ENCODE measurements around the gene SDHA. TPM values are rescaled to one million over a fixed set of nuclear protein-coding genes. Genes with fewer than 3 reads are reported as not detected.

Gene SDHA
- total and polyA plus RNA-seq, 10 of the 15 experiments (the other 5 are each of a cell fraction or from before 2014, with no cell fraction given), result 63.3 to 205 (median 104) TPM

DNA sequence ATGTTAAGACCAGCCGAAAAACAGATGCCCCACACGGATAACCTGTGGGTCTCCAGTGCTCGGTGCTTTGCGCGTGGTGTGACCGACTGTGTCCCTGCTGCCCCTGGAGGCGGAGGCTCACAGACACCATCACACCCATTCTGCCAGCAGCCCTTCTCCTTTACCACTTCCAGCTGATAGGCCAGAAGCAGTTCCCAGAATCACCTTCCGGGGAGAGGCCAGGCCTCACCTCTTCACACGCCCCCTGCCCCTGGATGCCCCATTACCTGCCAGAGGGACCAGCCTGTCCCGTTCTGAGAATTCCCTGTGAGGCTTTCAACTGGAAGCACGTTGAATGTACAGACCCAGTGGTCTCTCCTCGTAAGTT, 48.4 kb upstream of the SDHA start:
- no TSS peak for BruUV-seq (replicated peaks)
- H3K27ac ChIP-seq (ENCODE audit: control insufficient read depth, insufficient read depth), result no peak overlapping the region
- SMC1A ChIA-PET (ENCODE audit: uncharacterized antibody, unreplicated experiment), result no interaction called here
- no peaks in the 10 kb centered on the region for H4K20me1 ChIP-seq (ENCODE audit: control insufficient read depth, insufficient read depth)
- H3K27me3 ChIP-seq (replicated peaks in 1 of 2; ENCODE audit: control insufficient read depth in 2 of 2, insufficient read depth in 2 of 2, low read length in 1 of 2), result peaks cover 0 to 3% of the 10 kb centered on the region in 2 experiments; a peak in 2 of 4 replicates
- no peaks in the 10 kb centered on the region for H3K9me3 ChIP-seq (replicated peaks; ENCODE audit: control insufficient read depth, insufficient read depth, low read length)
- H3K79me2 ChIP-seq (ENCODE audit: control insufficient read depth, insufficient read depth, low read length), result no peaks in the 10 kb centered on the region
- no peaks in the 10 kb centered on the region for H3K36me3 ChIP-seq (ENCODE audit: control insufficient read depth in 2 of 2, insufficient read depth in 2 of 2, low read length in 1 of 2)
- H2AFZ ChIP-seq (ENCODE audit: control insufficient read depth, low read depth, low read length), result no peak overlapping the region
- no peak overlapping the region for H3K4me3 ChIP-seq
- ATAC-seq (no peak), DNase-seq (ENCODE audit: low read depth, low spot score) (no peak), FAIRE-seq (no peak)
- no peak overlapping the region for H3K9ac ChIP-seq (ENCODE audit: control insufficient read depth, insufficient read depth, low read length)
- RAD21 ChIA-PET (ENCODE audit: unreplicated experiment), result no interaction called here
- WGBS (ENCODE audit: insufficient coverage, insufficient replicate concordance, low lambda C conversion rate, missing lambda C conversion rate), result 46% methylated on average over 12 of the region's 12 CpGs
- H3K4me1 ChIP-seq (ENCODE audit: control insufficient read depth, insufficient read depth, low read length), result no peaks in the 10 kb centered on the region
- H3K4me2 ChIP-seq (ENCODE audit: control insufficient read depth, insufficient read depth), result no peak overlapping the region
- POLR2A ChIA-PET, result no interaction called here
- CTCF ChIA-PET, result no interaction called here
- TF ChIP-seq, protein P1, sequence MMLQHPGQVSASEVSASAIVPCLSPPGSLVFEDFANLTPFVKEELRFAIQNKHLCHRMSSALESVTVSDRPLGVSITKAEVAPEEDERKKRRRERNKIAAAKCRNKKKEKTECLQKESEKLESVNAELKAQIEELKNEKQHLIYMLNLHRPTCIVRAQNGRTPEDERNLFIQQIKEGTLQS (IDR thresholded peaks at IDR 0.05; ENCODE audit: borderline replicate concordance, extremely low read depth, low read depth, low read length), result no peak
- no peak for TF ChIP-seq CEBPB (IDR thresholded peaks at IDR 0.05; ENCODE audit: borderline replicate concordance in 1 of 2, low read depth in 2 of 2, low read length in 2 of 2)
- TF ChIP-seq, protein P2, sequence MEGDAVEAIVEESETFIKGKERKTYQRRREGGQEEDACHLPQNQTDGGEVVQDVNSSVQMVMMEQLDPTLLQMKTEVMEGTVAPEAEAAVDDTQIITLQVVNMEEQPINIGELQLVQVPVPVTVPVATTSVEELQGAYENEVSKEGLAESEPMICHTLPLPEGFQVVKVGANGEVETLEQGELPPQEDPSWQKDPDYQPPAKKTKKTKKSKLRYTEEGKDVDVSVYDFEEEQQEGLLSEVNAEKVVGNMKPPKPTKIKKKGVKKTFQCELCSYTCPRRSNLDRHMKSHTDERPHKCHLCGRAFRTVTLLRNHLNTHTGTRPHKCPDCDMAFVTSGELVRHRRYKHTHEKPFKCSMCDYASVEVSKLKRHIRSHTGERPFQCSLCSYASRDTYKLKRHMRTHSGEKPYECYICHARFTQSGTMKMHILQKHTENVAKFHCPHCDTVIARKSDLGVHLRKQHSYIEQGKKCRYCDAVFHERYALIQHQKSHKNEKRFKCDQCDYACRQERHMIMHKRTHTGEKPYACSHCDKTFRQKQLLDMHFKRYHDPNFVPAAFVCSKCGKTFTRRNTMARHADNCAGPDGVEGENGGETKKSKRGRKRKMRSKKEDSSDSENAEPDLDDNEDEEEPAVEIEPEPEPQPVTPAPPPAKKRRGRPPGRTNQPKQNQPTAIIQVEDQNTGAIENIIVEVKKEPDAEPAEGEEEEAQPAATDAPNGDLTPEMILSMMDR (IDR thresholded peaks at IDR 0.05 in 2 of 3, conservative IDR thresholded peaks at IDR 0.05 in 1 of 3; ENCODE audit: control insufficient read depth in 2 of 3, extremely low read depth in 1 of 3, insufficient read depth in 1 of 3, low read depth in 3 of 3, low read length in 3 of 3), result no peak
- TF ChIP-seq SMAD5 (IDR thresholded peaks at IDR 0.05; ENCODE audit: low read depth), result no peak
- TF ChIP-seq JUND (IDR thresholded peaks at IDR 0.05; ENCODE audit: low read depth, low read length), result no peak
- no peak for TF ChIP-seq POLR2AphosphoS2 (IDR thresholded peaks at IDR 0.05; ENCODE audit: low read depth, low read length)
- no peak for TF ChIP-seq NR2C2 (IDR thresholded peaks at IDR 0.05; ENCODE audit: borderline replicate concordance, control insufficient read depth, insufficient read length, low read depth)
- TF ChIP-seq, protein P3, sequence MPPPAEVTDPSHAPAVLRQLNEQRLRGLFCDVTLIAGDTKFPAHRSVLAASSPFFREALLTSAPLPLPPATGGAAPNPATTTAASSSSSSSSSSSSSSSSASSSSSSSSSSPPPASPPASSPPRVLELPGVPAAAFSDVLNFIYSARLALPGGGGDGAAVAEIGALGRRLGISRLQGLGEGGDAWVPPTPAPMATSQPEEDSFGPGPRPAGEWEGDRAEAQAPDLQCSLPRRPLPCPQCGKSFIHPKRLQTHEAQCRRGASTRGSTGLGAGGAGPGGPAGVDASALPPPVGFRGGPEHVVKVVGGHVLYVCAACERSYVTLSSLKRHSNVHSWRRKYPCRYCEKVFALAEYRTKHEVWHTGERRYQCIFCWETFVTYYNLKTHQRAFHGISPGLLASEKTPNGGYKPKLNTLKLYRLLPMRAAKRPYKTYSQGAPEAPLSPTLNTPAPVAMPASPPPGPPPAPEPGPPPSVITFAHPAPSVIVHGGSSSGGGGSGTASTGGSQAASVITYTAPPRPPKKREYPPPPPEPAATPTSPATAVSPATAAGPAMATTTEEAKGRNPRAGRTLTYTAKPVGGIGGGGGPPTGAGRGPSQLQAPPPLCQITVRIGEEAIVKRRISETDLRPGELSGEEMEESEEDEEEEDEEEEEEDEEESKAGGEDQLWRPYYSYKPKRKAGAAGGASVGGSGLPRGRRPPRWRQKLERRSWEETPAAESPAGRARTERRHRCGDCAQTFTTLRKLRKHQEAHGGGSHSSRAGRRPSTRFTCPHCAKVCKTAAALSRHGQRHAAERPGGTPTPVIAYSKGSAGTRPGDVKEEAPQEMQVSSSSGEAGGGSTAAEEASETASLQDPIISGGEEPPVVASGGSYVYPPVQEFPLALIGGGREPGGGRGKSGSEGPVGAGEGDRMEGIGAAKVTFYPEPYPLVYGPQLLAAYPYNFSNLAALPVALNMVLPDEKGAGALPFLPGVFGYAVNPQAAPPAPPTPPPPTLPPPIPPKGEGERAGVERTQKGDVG (CRISPR knock-in tag; IDR thresholded peaks at IDR 0.05), result no peak
- TF ChIP-seq, protein P4, sequence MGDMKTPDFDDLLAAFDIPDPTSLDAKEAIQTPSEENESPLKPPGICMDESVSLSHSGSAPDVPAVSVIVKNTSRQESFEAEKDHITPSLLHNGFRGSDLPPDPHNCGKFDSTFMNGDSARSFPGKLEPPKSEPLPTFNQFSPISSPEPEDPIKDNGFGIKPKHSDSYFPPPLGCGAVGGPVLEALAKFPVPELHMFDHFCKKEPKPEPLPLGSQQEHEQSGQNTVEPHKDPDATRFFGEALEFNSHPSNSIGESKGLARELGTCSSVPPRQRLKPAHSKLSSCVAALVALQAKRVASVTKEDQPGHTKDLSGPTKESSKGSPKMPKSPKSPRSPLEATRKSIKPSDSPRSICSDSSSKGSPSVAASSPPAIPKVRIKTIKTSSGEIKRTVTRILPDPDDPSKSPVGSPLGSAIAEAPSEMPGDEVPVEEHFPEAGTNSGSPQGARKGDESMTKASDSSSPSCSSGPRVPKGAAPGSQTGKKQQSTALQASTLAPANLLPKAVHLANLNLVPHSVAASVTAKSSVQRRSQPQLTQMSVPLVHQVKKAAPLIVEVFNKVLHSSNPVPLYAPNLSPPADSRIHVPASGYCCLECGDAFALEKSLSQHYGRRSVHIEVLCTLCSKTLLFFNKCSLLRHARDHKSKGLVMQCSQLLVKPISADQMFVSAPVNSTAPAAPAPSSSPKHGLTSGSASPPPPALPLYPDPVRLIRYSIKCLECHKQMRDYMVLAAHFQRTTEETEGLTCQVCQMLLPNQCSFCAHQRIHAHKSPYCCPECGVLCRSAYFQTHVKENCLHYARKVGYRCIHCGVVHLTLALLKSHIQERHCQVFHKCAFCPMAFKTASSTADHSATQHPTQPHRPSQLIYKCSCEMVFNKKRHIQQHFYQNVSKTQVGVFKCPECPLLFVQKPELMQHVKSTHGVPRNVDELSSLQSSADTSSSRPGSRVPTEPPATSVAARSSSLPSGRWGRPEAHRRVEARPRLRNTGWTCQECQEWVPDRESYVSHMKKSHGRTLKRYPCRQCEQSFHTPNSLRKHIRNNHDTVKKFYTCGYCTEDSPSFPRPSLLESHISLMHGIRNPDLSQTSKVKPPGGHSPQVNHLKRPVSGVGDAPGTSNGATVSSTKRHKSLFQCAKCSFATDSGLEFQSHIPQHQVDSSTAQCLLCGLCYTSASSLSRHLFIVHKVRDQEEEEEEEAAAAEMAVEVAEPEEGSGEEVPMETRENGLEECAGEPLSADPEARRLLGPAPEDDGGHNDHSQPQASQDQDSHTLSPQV (IDR thresholded peaks at IDR 0.05), result no peak
- in situ Hi-C loops (cut with MboI) (no loop called here), intact Hi-C loops (cut with micrococcal nuclease; ENCODE audit: unreplicated experiment) (no loop called here)

All from GM12878 (cell line).